HG02678 (cell line): ENCODE measurements around the gene F11R.
"Not testable (repeated sequence)": the region's sequence is repeated elsewhere in the genome, so short reads cannot be mapped to it uniquely, and the experiment has no call there.

Experiments used
- ATAC-seq: cut with Tn5 transposase; IDR thresholded peaks from one replicate; pipeline ENCODE4 v1.9.1; 2021; ENCODE audit warnings: mild to moderate bottlenecking, moderate library complexity; ENCODE audit not compliant: unreplicated experiment

F11R gene

GRCh38 chr1:161020509-161021164, at the start of gene F11R:
F11R (minus strand) TSS chr1:161021152; CDS start chr1:161021073, 79 bp downstream.
- ATAC-seq, result peak; percentile 39

- peak; percentile 88 for ATAC-seq
These were observed 48.8 kb upstream of the F11R start, which contains the start of gene ARHGAP30 for GRCh38 chr1:161069731-161070270. ARHGAP30 (minus strand) TSS chr1:161069891; CDS start chr1:161069624, 267 bp downstream.

DNA sequence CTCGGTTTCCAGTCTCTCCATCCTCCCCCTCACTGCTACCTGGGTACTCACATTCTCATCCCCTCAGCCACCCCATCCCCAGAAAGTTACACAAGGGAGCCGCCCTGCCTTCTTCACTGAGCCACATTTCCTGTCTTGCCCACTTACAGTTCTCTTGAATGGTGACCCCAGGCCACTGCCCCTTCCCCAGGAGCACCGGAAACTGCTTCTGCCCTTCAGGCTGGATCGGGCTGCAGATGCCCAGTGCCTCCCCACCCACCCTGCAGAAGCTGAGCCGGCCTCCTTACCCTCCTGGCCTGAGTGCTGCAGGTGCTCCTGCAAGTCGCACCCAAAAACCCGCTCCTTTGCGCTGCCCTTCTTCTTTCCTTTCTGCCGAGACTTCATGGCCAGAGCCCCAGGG, 48.3 kb upstream of the F11R start:
- ATAC-seq, result no peak

- peak; percentile 60 for ATAC-seq
These were observed 47.6 kb upstream of the F11R start for GRCh38 chr1:161068306-161069234.

- no peak for ATAC-seq
These were observed 45.7 kb upstream of the F11R start for GRCh38 chr1:161066694-161067093.

- not testable (repeated sequence) for ATAC-seq
These were observed 44.7 kb upstream of the F11R start for GRCh38 chr1:161065681-161066080.

GRCh38 chr1:161063936-161064335, 43.0 kb upstream of the F11R start:
- ATAC-seq, result not testable (repeated sequence)

GRCh38 chr1:161061419-161061818, 40.5 kb upstream of the F11R start:
- ATAC-seq, result no peak

GRCh38 chr1:161059293-161059692, 38.3 kb upstream of the F11R start:
- ATAC-seq, result no peak

DNA sequence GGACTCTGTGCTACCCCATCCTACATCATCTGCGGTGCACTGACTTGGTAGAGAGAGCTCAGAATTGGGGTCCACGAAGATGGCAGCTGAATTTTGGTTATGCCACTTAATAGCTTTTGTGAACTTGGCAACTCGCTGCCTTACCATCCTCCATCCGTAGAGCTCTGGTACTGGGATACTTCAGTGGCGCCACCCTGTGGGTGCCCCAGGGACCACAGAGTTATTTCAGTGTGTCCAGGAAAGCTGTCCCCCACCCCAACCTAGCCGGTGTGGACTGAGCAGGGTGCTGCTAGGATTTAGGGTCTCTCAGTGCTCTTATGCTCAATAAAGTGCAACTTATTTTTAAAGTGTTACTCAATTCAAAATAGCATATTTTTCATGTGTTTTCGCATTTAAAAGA, 33.9 kb upstream of the F11R start:
- no peak for ATAC-seq

- ATAC-seq, result no peak
These were observed 33.3 kb upstream of the F11R start for GRCh38 chr1:161054232-161054631.

DNA sequence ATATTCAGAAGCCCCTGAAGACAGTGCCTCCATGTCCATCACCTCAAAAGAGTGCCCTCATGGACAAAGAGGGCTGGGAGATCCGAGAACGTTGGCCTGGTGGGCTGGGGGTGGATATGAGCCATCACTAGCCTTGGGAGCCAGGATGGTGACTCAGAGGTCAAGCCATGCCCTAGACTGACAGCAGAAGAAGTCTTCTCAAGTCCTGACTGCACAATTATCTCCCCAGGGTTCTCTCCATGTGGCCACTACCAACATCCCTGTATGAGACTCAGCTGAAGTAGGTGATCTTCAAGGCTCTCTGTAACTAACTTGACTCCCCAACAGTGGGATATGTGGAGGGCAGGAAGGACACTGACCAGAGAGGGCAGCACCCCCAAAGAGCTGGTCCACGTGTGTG, 31.9 kb upstream of the F11R start:
- ATAC-seq, result no peak

- ATAC-seq, result no peak
These were observed 30.3 kb upstream of the F11R start for GRCh38 chr1:161051219-161051618.

DNA sequence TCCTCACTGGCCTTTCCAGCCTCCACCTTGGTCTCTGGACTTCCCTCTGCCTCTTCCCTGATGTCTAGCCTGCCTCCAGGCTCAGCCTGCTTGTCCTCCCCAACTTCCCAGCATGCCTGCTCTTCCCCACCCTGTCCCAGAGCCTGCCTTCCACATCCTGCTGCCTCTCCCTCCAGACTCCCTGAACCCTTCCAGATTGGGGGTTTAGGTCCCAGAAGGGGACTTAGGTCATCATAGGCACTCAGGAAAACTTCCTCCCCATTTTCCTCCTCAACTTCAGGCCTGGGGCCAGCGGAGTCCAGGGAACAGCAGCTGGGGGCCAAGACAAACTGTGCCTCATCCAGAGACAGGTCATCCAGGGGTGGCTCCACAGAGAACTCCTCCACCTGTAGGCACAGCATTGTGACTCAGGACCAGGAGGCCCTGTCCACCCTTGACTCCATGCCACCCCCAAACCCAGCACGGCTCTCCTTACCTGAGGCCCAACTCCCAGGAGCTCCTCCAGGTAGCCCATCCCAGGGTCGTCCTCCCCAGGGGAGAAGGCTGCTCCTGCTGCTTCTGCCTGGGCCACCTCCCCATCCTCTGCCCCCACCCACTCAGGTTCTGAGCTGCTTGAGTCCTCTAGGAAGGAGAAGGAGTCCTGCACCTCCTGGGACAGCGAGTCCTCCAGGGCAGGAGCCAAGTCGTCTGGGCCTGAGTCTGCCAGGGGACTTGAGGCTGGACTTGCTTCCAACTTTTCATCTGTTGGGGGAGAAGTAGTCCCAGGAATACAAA, 28.2 kb upstream of the F11R start:
- no peak for ATAC-seq

GRCh38 chr1:161047436-161048420, 26.8 kb upstream of the F11R start:
- ATAC-seq, result no peak

DNA sequence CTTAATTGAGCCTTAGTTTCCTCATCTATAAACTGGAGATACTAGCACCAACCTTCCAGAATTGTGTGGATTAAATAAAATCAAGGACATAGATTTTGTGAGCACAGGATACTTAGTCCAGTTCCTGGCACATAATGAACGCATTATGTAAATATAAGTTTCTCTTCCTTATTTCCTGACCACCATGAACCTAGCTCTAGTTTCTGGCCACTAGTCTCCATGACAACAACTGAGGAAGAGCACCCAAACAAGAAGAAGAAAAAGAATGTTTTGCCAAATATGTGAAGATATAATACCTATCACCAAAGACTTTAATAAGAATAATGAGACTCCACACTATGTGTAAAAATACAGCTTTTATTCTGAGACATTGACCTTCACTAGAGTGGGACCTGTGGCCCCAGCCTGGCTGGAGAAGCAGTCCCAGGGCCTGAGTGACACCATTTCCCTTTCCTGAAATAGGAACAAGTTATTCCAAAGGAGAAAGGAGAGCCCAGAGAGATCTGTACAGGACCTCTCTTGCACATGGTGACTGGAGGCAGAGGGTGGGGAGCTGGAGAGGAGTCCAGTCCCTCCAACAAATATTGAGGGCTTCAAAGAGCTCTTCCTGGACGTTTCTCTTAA, 25.8 kb upstream of the F11R start:
- ATAC-seq, result peak; percentile 37

- peak; percentile 64 for ATAC-seq
These were observed 25.0 kb upstream of the F11R start, which contains the start of gene USF1 for GRCh38 chr1:161045736-161046604. USF1 (minus strand) TSS chr1:161045977; CDS start chr1:161043275, 2,702 bp downstream.
